Activated CD8-positive, alpha-beta memory T cell treated with anti-CD3 and anti-CD28 coated beads for 24 hours (primary cell): ENCODE data around the gene MTNR1A.

Experiments
- DNase-seq: peaks from one replicate; pipeline ENCODE4 v3.0.0-alpha.2; 2020

The MTNR1A gene

GRCh38 chr4:186485561-186486062 is 69.8 kb downstream of the MTNR1A start:
- DNase-seq, result no peak

- DNase-seq, result no peak
Measured at GRCh38 chr4:186485150-186485549, 70.2 kb downstream of the MTNR1A start.

GRCh38 chr4:186483656-186484055 is 71.7 kb downstream of the MTNR1A start:
- DNase-seq, result no peak
